IPS-15b (cell line): Measurements from ENCODE around the gene PHLDB1.

Experiments
- H3K27me3 ChIP-seq: one replicate; pipeline ENCODE4 v1.6.1; 2013; ENCODE audit warnings: low read length; ENCODE audit not compliant: control insufficient read depth, insufficient read depth
- H3K36me3 ChIP-seq: one replicate; pipeline ENCODE4 v1.6.1; 2013; ENCODE audit warnings: low read length; ENCODE audit not compliant: control insufficient read depth, insufficient read depth
- H3K4me1 ChIP-seq: one replicate; pipeline ENCODE4 v1.6.1; 2013; ENCODE audit warnings: mild to moderate bottlenecking, low read length; ENCODE audit not compliant: control insufficient read depth, insufficient read depth
- H3K4me3 ChIP-seq: one replicate; pipeline ENCODE4 v1.5.1; 2013; ENCODE audit warnings: low read depth, low read length
- H3K9ac ChIP-seq: one replicate; pipeline ENCODE4 v1.6.1; 2013; ENCODE audit warnings: low read depth, mild to moderate bottlenecking, low read length
- H3K9me3 ChIP-seq: one replicate; pipeline ENCODE4 v1.6.1; 2013; ENCODE audit warnings: mild to moderate bottlenecking, low read length; ENCODE audit not compliant: control insufficient read depth, insufficient read depth

The PHLDB1 gene

DNA sequence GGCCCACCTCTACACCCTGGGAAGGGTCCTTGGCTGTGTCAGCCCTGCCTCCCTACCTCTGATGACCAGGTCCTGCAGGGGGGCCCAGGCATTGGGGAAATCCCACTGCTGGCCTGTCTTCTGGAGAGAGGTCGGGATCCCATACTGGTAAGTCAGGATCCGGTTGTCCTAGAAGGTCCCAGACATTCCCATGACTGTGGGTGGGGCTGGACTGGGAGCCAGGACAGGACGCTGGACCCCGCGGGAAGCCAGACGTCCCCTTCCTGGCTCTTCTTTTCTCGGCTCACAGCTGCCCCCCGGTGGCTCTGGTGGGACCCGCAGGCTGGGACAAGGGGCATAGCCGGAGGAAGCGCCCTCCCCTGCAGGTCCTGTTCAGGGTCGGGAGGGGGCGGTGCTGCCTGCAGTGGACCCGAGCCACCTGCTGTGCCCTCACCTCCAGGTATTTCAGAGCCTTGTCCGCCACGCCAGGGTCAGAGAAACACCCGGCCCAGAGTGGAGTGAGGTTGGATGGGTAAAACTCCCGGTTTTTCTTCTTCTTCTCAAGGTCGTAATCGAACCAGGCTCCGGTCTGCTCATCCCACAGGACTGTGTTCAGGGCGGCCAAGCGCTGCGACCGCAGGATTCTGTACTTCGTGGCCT is 52.0 kb downstream of the PHLDB1 start:
- Histone ChIP-seq H3K27me3 (no peaks in the 10 kb centered on the region), H3K4me3 (peak overlapping the region; percentile 30), H3K36me3 (peaks cover 8% of the 10 kb centered on the region), H3K9me3 (no peaks in the 10 kb centered on the region), H3K4me1 (peaks cover 9% of the 10 kb centered on the region), H3K9ac (no peak overlapping the region)

DNA sequence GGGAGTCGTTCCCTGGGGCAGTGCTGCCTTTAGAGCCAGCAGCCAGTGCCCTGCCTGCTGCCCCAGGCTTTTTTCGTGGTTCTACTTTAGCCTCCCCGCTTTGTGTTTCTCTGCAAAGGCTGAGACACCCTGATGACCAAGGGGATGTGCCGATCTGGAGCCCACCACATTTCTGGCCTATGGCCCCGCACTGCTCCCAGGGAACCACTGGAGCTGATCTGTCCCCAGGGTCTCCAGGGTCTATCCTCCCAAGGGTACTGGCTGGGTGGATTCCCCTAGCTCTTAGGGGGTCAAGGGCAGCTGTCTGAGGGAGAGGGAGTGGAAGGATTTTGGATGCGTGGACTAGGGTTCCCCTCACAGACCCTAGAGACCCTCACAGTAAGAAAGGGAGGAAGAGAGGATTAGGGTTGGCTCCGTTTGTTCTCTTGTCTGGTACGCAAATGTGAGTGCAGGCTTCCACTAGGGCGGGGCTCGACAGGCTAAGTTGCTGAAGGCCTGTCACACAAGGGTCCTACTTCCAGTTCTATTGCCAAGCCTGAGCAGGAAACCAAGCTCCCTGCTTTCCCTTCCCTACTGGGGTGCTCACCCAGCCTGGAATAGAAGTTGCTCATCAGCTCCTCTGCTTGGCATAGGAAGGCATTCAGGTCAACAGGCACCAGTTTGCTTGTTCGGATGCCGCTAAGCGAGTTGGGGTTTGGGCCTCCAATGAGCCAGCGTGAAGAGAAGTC is 52.7 kb downstream of the PHLDB1 start:
- Histone ChIP-seq H3K27me3 (no peaks in the 10 kb centered on the region), H3K4me3 (peak overlapping the region; percentile 30), H3K9me3 (no peaks in the 10 kb centered on the region), H3K4me1 (peaks cover 9% of the 10 kb centered on the region), H3K9ac (no peak overlapping the region), H3K36me3 (peaks cover 8% of the 10 kb centered on the region)

GRCh38 chr11:118660681-118661424 is 53.4 kb downstream of the PHLDB1 start:
- no peaks in the 10 kb centered on the region for H3K27me3 ChIP-seq
- peaks cover 9% of the 10 kb centered on the region for H3K4me1 ChIP-seq
- H3K36me3 ChIP-seq = peaks cover 6% of the 10 kb centered on the region
- no peaks in the 10 kb centered on the region for H3K9me3 ChIP-seq
- no peak overlapping the region for H3K9ac ChIP-seq
- H3K4me3 ChIP-seq = no peak overlapping the region

- Histone ChIP-seq H3K4me3 (no peak overlapping the region), H3K9ac (no peak overlapping the region), H3K9me3 (no peaks in the 10 kb centered on the region), H3K36me3 (peaks cover 6% of the 10 kb centered on the region), H3K4me1 (peaks cover 9% of the 10 kb centered on the region), H3K27me3 (no peaks in the 10 kb centered on the region)
These were observed 54.2 kb downstream of the PHLDB1 start for GRCh38 chr11:118661425-118662301.

- no peaks in the 10 kb centered on the region for H3K9me3 ChIP-seq
- peaks cover 3% of the 10 kb centered on the region for H3K36me3 ChIP-seq
- no peak overlapping the region for H3K9ac ChIP-seq
- no peak overlapping the region for H3K4me3 ChIP-seq
- no peaks in the 10 kb centered on the region for H3K27me3 ChIP-seq
- peaks cover 9% of the 10 kb centered on the region for H3K4me1 ChIP-seq
These were observed 55.2 kb downstream of the PHLDB1 start for GRCh38 chr11:118662401-118663271.

GRCh38 chr11:118663381-118663780 is 56.0 kb downstream of the PHLDB1 start:
- Histone ChIP-seq H3K4me3 (no peak overlapping the region), H3K36me3 (no peaks in the 10 kb centered on the region), H3K27me3 (no peaks in the 10 kb centered on the region), H3K4me1 (peaks cover 9% of the 10 kb centered on the region), H3K9ac (no peak overlapping the region), H3K9me3 (no peaks in the 10 kb centered on the region)

- Histone ChIP-seq H3K36me3 (no peaks in the 10 kb centered on the region), H3K27me3 (no peaks in the 10 kb centered on the region), H3K4me3 (no peak overlapping the region), H3K4me1 (peaks cover 9% of the 10 kb centered on the region), H3K9ac (no peak overlapping the region), H3K9me3 (no peaks in the 10 kb centered on the region)
These were observed 56.5 kb downstream of the PHLDB1 start for GRCh38 chr11:118663902-118664301.

DNA sequence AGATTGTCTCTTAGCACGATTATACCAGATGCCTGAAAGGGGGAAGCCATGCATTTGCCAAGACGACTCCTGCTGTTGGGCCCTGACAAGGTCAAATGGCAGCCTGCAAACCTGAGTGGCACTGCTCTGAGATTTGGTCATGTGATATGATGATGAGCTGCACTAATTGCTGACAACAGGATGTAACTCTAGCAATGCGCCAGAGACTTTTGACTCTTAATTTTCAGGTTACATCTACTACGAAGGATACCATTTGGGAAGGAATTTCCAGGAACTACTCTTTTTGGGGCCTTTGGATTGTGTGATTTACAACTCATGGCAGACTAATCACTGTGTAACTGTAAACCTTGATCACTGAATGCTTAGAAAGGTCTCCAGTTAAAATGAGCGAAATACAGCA is 59.0 kb downstream of the PHLDB1 start:
- H3K27me3 ChIP-seq = no peaks in the 10 kb centered on the region
- H3K4me1 ChIP-seq = no peaks in the 10 kb centered on the region

DNA sequence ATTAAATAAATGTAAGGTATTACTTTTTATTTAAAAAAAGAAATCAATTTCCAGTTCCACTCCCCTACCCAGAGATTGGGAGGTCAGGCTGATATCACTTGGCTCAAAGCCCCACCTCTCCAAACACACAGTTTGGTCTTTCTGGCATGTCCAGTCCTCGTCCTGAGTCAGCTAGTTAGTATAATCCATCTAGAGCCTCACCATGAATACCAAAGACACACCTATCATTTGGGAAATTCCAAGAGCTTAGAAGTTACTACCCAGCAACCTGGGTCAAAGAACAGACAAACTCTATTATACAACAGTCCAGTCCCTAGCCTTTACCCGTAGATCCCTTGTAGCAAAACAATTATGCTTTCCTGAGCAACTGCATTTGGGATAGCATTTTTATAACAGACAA is 62.6 kb downstream of the PHLDB1 start:
- Histone ChIP-seq H3K9ac (no peak overlapping the region), H3K27me3 (no peaks in the 10 kb centered on the region), H3K9me3 (no peaks in the 10 kb centered on the region), H3K36me3 (no peaks in the 10 kb centered on the region), H3K4me3 (no peak overlapping the region), H3K4me1 (no peaks in the 10 kb centered on the region)

More for the DNA sequence above, 59.0 kb downstream of the PHLDB1 start:
- Histone ChIP-seq H3K9ac (no peak overlapping the region), H3K9me3 (no peaks in the 10 kb centered on the region), H3K4me3 (no peak overlapping the region), H3K36me3 (no peaks in the 10 kb centered on the region)

- Histone ChIP-seq H3K9ac (no peak overlapping the region), H3K4me1 (no peaks in the 10 kb centered on the region), H3K4me3 (no peak overlapping the region), H3K27me3 (no peaks in the 10 kb centered on the region), H3K36me3 (no peaks in the 10 kb centered on the region), H3K9me3 (peaks cover 4% of the 10 kb centered on the region)
These were observed 63.8 kb downstream of the PHLDB1 start for GRCh38 chr11:118671254-118671653.
